NOMO-1 treated with dmso at 0.1 percent for 144 hours (cell line): ENCODE results near the gene TTL.
A peak's percentile ranks its signal among the peaks of the same experiment; 100 is the strongest.

Experiments used
- DNase-seq: peaks from one replicate; lab custom pipeline; 2025; ENCODE audit not compliant: unreplicated experiment; lab: John Stamatoyannopoulos, UW

The TTL gene

GRCh38 chr2:112580084-112580483 lies 98.1 kb downstream of the TTL start:
- no peak for DNase-seq

DNA sequence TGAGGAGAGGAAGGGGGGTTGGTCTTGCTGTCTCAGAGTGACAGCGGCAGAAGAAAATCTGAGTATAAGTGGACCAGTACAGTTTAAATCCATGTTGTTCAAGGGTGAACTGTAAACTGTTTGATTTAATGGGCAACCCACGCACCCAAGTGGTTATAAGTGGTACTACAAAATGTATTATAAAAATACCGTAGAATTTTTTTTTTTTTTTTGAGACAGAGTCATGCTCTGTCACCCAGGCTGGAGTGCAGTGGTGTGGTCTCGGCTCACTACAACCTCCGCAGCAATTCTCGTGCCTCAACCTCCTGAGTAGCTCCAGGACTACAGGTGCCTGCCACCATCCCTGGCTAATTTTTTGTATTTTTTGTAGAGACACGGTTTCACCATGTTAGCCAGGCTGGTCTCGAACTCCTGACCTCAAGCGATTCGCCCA lies 100.4 kb downstream of the TTL start:
- peak; percentile 29 for DNase-seq

DNA sequence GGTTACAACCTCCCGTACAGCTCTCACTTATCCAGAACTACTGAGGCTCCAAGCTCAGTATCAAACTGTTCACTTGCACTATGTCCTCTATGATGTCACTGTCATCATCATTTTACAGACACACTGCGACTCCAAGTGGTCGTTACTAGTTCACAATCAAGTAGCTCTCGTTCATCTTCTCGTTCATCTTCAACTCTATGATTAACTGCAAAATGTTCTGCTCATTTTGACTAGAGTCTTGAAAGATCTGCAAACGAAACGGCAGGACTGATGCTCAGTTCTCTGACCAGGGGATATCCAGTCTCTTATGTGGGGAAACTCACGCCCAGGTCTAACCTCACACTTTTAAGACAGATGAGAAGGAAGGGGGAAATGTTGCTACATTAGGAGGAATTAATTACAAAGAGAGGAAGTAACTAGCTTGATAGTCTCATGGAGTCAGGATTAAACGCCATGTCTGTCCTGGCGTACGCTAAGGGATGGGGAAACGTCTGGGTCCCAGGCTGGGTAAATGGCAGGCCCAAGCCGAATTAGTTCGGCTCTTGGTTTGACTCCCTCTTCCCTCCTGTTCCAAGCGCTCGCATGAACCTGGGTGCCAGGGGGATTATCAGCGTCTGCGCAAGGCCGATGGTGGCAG lies 101.7 kb downstream of the TTL start:
- peak; percentile 16 for DNase-seq

GRCh38 chr2:112584134-112584890 lies 102.4 kb downstream of the TTL start, which contains the start of gene CHCHD5:
Gene CHCHD5, plus strand, starts transcription at chr2:112584609. Its CDS starts 39 bp downstream, at chr2:112584648.
- DNase-seq: peak; percentile 98

DNA sequence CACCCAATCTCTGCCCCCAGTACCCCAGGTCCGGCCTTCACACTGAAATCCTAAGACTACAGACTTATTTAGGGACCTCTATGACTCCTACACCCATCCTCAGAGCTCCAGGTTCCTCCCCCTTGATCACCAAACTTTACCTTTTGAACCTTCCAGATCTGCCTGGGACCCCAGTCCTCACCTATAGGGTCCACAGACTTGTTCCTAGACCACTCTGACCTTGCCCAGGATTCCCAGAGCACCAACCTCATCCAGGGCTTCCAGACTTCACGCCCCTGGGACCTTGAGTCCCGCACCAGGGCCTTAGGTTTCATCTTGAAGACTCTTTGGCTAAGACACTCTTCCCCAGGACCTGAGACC lies 102.9 kb downstream of the TTL start:
- DNase-seq: no peak

GRCh38 chr2:112585400-112585799 lies 103.4 kb downstream of the TTL start:
- DNase-seq: no peak

GRCh38 chr2:112585873-112586464 lies 104.0 kb downstream of the TTL start:
- no peak for DNase-seq

- no peak for DNase-seq
Measured at GRCh38 chr2:112588611-112589045, 106.7 kb downstream of the TTL start.
